T-helper 1 cell (primary cell): ENCODE measurements around the gene CFAP161.

ENCODE experiments used
- DNase-seq, 5 donors: peaks; one replicate each; pipeline ENCODE4 v3.0.0-alpha.2; 2012 to 2020
- total RNA-seq, 4 donors: gene quantifications; one replicate each; lab custom pipeline; 2026; lab: John Stamatoyannopoulos, UW

Gene CFAP161, protein sequence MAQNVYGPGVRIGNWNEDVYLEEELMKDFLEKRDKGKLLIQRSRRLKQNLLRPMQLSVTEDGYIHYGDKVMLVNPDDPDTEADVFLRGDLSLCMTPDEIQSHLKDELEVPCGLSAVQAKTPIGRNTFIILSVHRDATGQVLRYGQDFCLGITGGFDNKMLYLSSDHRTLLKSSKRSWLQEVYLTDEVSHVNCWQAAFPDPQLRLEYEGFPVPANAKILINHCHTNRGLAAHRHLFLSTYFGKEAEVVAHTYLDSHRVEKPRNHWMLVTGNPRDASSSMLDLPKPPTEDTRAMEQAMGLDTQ
- total RNA-seq, result 0 to 0.30 (median 0.21) reads per million in 4 donors

DNA sequence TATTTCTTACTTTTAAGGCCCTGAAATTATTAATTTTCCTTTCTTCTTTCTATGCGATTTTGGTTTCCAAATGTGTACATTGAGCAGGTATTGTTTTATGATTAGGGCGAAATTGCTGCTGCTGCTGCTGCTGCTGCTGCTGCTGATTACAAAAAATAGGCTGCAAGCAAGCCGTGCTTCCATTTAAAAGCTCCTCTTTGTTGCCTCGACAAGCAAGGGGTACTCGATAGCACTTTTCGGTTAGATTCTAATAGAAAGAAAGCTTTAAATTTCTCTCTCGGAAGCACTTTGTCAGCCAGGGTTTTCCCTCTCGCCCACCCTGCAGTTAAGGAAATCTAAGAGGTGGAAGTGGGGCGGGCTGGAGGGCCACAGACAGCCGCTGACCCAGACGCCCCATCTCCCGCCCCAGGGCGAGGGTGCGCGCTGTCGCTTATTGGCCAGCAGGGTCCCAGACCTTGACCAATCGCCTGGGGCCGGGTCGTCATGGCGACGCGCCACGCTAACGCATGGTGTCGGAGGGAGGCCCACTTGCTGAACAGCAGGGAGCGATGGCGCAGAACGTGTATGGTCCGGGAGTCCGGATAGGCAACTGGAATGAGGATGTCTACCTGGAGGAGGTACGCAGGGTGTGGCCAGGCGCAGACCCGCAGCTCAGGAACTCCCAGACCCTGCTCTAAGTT is at the start of gene CFAP161:
TSS of gene CFAP161 (plus strand) at position 489 of the 680 bp plus-strand sequence. CDS start at position 549, 60 bp downstream.
- peak in 1 of 5 donors; percentile 15 for DNase-seq

DNA sequence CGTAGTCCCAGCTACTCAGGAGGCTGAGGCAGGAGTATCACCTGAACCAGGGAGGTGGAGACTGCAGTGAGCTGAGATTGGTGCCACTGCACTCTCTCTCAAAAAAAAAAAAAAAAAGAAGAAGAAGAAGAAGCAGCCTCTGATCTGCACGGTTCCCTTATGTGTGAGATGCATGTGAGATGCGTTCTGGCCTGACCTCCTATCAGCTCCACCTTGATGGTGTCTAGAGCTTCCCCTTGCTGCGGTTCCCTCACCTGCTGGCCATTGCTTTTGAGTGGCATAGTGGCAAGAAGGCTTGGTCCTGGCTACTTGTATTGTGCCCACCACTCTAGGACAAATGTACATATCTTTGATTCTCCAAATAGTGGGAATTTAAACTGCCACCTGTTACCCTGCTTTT is 49.4 kb upstream of the CFAP161 start:
- no peak for DNase-seq

DNA sequence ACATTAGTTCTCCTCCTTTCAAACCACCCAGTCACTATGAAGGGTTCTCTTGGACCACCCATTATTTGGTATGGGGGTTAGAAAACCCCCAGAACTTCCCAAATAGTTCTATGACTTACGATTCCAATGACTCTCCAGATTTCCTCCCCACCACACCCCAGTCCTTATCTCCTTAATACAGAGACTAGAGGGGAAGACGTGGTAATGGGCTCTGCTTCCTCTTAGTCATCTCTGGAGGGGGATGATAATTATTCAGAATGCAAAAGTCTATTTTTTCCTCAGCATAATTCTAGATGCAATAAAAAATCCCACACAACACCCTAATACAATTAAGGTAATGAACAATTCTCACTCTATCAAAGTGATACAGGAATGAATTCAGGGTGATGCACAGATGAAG is 48.9 kb upstream of the CFAP161 start:
- no peak for DNase-seq

DNA sequence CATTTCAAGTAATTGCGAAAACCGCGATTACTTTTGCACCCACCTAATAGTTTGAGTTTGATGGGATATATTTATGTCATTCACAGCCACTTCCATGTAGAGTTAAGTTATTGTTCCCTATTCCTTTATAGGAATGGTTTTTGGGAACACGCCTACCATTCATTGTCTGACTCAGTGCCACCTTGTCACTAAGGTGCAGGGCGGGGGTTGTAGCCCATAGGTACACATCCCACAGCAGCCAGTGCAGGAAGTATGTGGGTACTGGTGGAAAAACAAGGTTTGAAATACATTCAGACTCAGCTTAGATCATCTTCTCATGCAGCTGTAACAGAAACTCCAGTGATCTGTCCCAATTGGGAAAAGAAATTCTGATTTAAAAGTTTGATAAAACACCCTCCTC is 48.2 kb upstream of the CFAP161 start:
- no peak for DNase-seq

DNA sequence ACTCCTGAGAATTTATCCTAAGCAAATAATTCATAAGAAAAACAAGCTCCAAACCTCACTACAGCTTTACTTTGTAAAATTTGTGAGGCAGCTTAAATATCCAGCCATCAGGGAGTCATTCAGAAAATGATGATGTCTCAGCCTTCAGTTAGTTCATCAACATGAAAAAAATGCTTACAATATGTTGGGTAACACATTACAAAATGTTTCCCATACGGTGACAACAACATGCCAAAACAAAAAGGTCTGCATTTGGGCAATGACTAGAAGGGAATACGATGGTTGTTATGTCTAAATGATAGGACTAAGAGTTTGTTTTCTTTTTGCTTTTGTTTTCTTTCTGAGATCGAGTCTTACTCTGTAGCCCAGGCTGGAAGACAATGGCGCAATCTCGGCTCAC is 47.0 kb upstream of the CFAP161 start:
- no peak for DNase-seq

DNA sequence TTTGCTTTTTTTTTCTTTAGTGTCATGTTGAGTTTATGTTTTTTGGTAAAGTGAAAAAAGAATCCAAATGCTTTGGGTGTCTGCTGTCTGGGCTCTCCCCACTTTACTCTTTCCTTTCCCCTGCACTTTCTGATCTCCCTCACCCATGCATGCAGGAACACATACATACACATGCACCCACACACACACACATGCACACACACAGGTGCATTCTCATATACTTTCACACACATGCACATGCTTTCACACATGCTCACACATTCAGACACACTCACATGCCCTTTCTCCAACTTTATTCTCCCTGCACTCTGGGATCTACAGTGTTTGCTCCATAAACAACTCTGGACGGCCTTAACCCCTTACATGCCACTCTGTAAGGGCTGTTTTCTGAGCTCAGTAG is 46.4 kb upstream of the CFAP161 start:
- DNase-seq, result no peak

DNA sequence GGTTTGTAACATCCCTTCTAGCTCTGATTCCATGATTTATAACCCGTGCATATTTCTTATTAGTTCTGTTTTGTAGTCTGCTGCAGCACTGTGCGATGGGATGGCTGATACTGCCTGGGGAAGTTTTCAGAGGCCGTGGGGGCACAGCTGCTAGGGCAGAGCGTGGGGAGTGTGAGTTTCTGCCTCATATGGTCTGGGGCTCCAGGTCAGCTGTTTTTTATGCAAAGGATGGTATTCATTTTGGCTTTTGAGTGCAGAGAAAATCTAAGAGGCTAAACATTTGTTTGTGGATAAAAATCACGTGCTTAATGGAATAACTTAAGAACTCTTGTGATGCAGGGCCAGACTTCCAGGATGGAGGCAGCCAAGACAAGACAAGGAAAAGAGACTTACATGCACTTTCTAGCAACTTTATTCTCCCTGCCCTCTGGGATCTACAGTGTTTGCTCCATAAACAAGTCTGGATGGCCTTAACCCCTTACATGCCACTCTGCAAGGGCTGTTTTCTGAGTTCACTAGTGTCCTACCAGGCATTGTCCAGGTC is 45.5 kb upstream of the CFAP161 start:
- DNase-seq, result no peak

DNA sequence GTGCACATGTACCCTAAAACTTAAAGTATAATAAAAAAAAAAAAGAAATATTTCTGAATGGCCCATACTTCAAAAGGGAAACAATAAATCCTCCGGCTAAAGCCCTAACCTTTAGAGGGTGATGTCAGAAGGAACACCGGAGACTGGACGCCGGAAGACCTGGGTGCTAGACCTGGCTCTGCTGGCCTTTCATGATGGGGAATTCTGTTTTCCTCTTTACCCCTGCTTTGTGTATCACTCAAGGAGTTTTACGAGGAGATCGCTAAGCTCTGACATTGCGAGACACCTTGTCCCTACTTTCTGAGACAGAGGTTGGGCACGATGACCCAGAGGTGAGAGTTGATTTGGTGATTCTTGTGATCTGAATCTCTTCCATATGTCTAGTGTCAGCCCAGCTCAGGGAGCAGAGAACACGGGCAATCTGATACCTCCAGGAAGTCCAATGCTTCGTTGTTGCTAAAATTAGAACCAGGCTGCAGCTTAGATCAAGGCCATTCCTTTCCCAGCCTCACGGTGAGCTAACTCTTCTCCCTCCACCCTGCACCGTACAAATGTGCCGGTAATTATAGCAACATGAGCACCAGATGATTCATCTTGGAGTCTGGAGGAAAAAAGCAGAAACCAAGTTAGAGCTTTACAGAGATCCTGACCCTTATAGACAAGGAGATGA is 42.0 kb upstream of the CFAP161 start:
- no peak for DNase-seq

DNA sequence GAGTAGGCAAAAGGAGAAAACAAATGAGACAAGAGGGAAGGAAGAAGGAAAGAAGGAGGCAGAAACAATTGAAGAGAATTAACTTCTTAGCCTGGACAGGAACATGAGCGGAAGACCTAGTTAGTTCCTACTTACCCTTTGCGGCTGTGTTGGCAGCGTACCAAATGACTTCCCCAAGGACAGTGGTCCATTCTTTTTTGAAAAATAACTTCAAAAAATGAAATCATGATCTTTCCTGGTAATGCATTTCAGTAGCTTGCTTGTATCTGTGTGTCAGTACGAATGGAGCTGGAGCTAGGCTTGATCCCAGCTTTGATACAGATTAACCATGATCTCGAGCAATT is 41.5 kb upstream of the CFAP161 start:
- DNase-seq, result no peak

DNA sequence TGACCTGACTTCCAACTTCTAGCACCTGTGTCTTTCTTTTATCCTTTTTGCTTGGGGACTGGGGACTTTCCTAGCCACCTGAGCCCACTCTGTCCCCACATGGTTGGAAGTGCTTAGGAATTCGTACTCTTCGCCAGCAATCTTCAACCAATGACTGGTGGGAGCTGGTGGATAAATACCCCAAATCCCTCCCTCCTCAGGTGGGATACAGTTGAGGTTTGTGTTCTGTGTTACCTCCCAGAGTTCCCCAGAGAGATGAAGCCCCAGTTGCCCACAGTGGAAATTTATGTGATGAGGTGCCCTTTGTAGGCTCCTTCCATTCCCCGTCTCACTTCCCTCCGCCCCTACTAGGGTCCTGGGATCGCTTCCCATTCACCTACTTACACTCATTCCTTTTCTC is 40.1 kb upstream of the CFAP161 start:
- DNase-seq, result no peak

DNA sequence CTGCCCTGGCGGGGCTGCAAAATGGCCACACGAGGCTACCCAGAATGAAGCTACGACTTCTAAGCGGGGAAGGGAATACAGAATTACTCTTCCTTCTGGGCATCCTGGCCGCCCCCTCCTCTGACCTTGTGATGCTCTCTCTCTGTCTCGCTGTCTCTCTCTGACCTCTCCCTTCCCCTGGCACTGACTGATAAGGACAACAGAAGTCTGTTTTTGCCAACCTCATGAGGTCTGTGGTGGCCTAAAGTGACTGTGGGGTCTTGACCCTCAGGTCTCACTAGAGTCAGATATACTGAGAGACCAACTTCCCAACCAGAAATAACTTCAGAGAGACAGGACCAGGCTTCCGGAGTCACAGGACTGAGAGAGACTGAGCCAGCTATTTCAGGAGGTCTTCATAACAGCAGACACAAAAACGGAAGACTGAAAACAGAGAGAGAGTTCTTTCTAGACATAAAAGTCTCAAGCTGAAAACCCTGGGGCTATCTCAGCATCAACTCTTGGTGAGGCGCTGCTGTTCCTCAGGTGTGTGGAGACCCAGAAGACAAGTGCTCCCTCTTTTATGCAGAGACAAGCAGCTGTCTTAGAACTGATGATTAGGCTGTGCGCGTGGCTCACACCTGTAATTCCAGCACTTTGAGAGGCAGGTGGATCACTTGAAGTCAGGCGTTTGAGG is 38.2 kb upstream of the CFAP161 start:
- DNase-seq, result no peak

DNA sequence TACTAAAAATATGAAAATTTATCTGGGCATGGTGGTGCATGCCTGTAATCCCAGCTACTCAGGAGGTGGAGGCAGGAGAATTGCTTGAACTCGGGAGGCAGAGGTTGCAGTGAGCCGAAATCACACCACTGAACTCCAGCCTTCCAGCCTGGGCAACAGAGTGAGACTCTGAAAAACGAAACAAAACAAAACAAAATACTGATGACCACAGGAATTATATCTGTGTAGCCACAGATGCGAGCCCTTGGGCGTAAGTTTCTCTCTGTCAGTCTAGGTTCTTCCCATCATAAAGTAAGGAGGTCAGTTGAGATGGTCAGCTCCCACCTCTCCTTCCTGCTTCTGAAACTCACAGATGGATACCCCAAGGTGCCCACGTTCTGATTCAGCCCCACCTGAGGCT is 37.7 kb upstream of the CFAP161 start:
- DNase-seq, result no peak

DNA sequence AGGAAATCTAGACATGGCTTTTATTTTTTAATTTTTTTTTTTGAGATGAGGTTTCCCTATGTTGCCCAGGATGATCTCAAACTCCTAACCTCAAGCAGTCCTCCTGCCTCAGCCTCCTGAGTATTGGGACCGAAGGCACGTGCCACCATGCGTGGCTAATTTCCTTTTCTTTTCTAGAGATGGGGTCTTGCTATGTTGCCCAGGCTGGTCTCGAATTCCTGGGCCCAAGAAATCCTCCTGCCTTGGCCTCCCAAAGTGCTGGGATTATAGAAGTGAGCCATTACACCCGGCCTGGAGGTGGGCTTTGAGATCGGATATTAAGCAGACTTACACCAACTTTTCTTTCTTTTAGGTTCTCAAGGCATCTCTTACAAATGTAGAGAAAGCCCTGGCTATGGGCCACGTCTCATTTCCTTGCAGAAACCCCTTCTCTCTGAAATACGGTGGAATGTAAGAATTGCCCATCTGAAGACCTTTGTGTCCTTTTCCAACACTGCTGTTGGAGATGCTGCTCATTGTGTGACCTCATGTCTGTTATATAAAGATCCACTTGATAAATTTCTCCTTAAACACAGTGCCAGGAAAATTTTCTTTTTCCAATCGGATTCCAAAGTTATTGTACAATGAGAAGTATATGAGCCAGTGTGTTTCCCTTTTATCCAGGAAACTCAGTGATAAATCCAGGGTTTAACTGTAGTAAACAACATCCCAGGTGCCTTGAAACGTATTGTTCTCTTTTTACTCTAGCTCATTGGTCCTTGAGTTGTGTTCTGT is 36.8 kb upstream of the CFAP161 start:
- DNase-seq, result no peak

DNA sequence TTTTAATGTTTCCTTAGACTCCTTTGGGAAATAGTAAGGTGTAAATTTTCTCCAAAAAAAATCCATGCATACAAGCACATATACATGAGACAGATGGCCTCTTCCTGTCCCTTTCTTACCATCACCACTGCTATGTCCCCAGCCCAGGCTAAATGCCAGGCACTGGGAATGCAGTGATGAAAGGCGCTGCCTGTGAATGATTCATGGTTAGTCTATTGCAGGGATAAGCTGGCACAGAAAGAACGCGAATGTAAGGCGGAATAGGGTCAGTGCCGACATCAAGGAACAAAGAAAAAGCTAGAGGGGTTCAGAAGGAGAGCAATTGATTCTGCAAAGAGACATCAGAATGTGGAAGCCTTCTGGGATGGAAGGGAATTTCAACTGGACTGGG is 36.2 kb upstream of the CFAP161 start:
- DNase-seq, result no peak

DNA sequence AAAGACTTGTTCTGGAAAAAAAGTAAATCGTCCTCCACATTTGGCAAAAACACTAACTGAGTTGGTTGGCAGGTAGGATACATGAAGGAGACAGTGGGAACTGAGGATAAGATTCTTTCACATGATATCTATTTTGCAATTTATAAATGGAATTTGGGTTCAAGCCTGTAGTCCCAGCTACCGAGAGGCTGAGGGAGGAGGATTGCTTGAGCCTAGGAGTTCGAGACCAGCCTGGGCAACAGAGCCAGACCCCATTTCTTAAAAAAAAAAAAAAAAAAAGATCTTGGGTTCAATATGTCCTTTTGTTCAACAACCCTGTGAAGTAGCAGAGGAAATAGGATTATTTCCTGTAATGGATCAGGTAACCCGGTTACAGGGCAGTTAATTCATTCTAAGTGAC is 35.7 kb upstream of the CFAP161 start:
- DNase-seq, result no peak

DNA sequence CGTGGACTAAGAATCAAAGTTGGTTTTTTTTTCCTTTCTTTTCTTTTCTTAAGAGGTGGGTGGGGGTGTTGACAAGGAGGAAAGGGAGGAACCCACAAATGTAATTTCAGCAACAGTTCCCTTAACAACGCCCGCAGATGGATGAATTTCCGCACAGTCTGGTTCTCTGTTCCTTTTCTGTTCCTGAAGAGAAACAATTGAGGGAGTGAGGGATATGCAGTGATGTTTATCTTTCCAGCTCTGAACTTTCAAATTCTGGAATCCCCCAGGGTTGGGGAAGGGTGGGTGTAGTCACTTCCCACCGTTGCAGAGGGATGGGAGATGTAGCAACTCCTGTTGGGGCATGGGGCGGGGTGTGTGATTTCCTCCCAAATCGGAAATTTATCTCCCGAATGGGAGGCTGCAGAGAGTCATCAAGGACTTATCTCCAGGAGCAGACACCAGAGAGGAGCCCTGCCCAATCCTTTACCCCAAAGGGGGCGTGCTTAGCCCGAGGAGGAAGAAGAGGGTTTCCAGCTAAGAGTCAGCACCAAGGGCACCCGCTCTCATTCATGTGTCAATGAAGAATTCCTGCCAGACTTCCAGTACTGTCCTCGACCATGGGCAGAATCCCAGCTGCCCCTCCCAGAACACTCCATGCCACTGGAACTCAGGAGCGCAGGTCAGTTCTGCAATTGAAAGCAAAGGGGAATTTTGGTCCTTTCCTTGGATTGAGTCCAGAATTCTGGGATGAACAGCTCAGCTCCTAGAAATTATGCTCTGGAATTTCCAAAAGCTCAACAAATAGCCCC is 35.0 kb upstream of the CFAP161 start:
- DNase-seq, result no peak

DNA sequence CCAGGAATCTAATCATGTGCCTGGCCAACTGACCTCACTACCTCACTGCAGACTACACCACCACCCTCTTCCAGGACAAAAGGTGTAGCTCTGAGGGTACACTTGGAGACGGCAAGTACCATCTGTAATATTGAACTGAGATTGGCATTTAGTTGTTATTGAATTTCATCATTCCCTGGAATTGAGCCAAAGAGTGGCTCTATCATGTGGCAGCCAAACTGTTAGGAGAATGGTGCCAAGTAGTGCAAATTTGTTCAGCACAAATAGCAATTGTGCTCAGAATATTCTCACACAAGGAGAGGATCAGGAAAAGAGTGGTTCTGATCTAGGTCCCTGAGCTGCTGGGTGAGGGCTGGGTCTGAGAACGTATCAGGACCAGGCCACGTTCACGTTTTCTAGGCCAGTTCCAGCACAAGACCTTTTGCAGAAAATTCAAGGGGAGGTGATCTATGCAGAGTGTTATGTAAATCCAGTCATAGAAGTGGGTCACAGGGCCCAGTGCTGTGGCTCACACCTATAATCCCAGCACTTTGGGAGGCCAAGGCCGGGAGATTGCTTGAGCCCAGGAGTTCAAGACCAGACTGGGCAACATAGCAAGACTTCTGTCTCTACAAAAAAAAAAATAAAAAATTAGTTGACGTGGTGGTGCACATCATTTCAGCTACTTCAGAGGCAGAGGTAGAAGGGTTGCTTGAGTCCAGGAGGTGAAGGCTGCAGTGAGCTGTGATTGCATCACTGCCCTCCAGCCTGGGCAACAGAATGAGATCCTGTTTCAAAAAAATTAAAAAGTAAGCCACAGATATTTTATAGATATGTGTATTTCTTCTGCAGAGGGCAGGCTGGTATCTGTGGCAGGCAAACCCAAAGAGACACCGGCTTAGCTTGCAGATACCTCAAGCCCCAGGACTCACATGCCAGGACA is 31.9 kb upstream of the CFAP161 start:
- DNase-seq, result no peak

DNA sequence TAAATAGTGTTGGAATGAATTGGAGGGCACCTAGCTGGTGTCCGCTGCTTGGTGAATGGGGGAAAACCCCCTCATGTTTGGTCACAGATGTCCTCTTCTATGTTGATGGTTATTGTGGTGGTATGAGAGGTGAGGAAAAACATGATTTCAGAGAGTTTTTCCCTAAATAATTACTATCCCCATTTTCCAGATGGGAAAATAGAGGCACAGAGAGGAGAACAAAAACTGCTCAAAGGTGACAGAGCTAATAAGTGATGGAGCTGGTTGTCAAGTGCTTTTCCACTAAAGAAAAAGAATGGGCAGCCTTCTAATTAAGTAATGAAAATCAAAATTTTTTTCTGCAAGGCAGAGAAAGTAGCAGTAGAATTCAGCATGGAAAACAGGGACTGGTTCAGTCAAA is 30.2 kb upstream of the CFAP161 start:
- DNase-seq, result no peak

DNA sequence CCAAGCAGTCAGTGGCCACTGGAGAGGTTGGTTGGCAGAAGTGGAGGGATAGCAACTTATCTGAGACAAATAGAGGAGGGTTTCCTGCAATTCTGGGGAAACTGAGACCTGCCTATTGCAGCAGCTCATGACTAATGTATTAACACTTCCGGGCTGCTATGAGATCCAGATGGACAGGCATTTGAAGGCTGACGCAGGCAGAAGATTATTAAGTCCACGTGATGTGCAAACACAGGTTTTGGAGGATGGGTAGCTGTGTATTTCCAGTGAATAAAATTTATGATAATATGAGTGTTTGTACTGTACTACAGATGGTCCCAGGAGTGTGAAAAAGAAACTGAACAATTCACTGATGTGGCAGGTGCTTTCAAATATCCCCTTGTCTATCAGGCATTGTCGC is 28.5 kb upstream of the CFAP161 start:
- no peak for DNase-seq

DNA sequence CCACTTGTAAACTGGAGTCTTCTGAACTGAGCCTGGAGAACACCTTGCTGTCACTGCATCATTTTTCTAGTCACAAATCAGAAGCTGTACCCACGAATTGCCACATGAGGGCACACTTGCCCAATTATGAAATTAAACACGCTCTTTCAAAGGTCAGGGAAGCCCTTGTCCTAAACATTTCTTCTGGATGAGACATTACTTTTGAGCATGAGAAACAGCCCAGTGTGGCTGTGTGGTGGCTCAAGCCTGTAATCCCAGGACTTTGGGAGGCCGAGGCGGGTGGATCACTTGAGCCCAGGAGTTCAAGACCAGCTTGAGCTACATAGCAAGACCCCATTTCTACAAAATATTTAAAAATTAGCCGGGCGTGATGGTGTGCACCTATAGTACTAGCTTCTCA is 27.5 kb upstream of the CFAP161 start:
- DNase-seq, result peak in 3 of 5 donors; percentile 19 to 53 (median 19)
